ENCODE measurements around the gene NRIP3. TPM values are rescaled to one million over a fixed set of nuclear protein-coding genes. Genes with fewer than 3 reads are reported as not detected.

The NRIP3 gene
- total and polyA plus RNA-seq, 9 donors = 0.24 to 16.9 (median 0.99) TPM

DNA sequence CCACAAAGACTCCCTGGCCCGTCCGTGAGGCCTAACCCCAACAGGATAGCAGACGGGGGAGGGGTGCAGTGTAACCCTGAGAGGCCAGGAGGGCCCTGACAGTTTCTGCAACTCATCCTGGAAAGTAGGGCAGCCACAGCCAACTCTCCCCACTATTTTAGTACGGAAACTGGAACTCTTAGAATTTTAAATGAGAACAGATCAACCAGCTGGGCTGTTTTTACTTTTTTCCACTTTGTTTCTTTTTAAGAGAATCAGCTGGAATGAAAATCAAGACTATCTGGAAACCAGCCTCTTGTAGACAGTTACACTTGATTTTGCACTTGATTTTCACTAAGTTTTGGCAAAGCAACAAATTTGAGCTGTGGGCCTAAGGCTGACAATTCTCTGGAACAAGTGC is 42.7 kb upstream of the NRIP3 start:
- 57 to 72% (median 59%) methylated on average over 4 of the region's 4 CpGs for WGBS, 3 donors
- Histone ChIP-seq H3K27me3 (no peaks in the 10 kb centered on the region), H3K4me3 (no peak overlapping the region), H3K4me1 (ENCODE audit: insufficient read depth) (peaks cover 6% of the 10 kb centered on the region), H3K36me3 (no peaks in the 10 kb centered on the region), H3K9me3 (no peaks in the 10 kb centered on the region), H3K27ac (no peak overlapping the region)
- no peak for DNase-seq
- TF ChIP-seq EP300 (IDR thresholded peaks at IDR 0.05) (no peak), POLR2A (IDR thresholded peaks at IDR 0.05) (no peak)
- TF ChIP-seq, protein P1, sequence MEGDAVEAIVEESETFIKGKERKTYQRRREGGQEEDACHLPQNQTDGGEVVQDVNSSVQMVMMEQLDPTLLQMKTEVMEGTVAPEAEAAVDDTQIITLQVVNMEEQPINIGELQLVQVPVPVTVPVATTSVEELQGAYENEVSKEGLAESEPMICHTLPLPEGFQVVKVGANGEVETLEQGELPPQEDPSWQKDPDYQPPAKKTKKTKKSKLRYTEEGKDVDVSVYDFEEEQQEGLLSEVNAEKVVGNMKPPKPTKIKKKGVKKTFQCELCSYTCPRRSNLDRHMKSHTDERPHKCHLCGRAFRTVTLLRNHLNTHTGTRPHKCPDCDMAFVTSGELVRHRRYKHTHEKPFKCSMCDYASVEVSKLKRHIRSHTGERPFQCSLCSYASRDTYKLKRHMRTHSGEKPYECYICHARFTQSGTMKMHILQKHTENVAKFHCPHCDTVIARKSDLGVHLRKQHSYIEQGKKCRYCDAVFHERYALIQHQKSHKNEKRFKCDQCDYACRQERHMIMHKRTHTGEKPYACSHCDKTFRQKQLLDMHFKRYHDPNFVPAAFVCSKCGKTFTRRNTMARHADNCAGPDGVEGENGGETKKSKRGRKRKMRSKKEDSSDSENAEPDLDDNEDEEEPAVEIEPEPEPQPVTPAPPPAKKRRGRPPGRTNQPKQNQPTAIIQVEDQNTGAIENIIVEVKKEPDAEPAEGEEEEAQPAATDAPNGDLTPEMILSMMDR (IDR thresholded peaks at IDR 0.05) = no peak
- intact Hi-C loops (cut with DNase I) = no loop called here

GRCh38 chr11:9042488-9042887 is 38.7 kb upstream of the NRIP3 start:
- no peaks in the 10 kb centered on the region for H3K36me3 ChIP-seq
- no peaks in the 10 kb centered on the region for H3K27me3 ChIP-seq
- no peak overlapping the region for H3K27ac ChIP-seq
- no peaks in the 10 kb centered on the region for H3K9me3 ChIP-seq
- WGBS, 3 donors = 53 to 77% (median 76%) methylated on average over 1 of the region's 1 CpG
- no peak for DNase-seq
- no peak overlapping the region for H3K4me3 ChIP-seq
- intact Hi-C loops (cut with DNase I) = no loop called here
- peaks cover 2% of the 10 kb centered on the region for H3K4me1 ChIP-seq (ENCODE audit: insufficient read depth)
- no peak for TF ChIP-seq POLR2A (IDR thresholded peaks at IDR 0.05)
- TF ChIP-seq EP300 (IDR thresholded peaks at IDR 0.05) = no peak
- TF ChIP-seq, protein P1 (IDR thresholded peaks at IDR 0.05) = no peak

GRCh38 chr11:9041747-9042146 is 37.9 kb upstream of the NRIP3 start:
- Histone ChIP-seq H3K27ac (no peak overlapping the region), H3K27me3 (no peaks in the 10 kb centered on the region), H3K4me1 (ENCODE audit: insufficient read depth) (no peaks in the 10 kb centered on the region), H3K9me3 (no peaks in the 10 kb centered on the region), H3K4me3 (no peak overlapping the region), H3K36me3 (no peaks in the 10 kb centered on the region)
- TF ChIP-seq POLR2A (IDR thresholded peaks at IDR 0.05) = no peak
- TF ChIP-seq, protein P1 (IDR thresholded peaks at IDR 0.05) = no peak
- no peak for TF ChIP-seq EP300 (IDR thresholded peaks at IDR 0.05)
- DNase-seq = no peak
- intact Hi-C loops (cut with DNase I) = no loop called here
- WGBS, 3 donors = 72 to 91% (median 85%) methylated on average over 2 of the region's 2 CpGs

- 86 to 88% (median 87%) methylated on average over 10 of the region's 10 CpGs for WGBS, 3 donors
- Histone ChIP-seq H3K4me3 (no peak overlapping the region), H3K9me3 (no peaks in the 10 kb centered on the region), H3K27ac (no peak overlapping the region), H3K4me1 (ENCODE audit: insufficient read depth) (no peaks in the 10 kb centered on the region), H3K36me3 (no peaks in the 10 kb centered on the region), H3K27me3 (no peaks in the 10 kb centered on the region)
- intact Hi-C loops (cut with DNase I) = no loop called here
- DNase-seq = no peak
- TF ChIP-seq, protein P1 (IDR thresholded peaks at IDR 0.05) = no peak
- no peak for TF ChIP-seq EP300 (IDR thresholded peaks at IDR 0.05)
- TF ChIP-seq POLR2A (IDR thresholded peaks at IDR 0.05) = no peak
Observed at GRCh38 chr11:9040410-9040809, 36.6 kb upstream of the NRIP3 start.

All from ovary (tissue), 9 donors.